HepG2 (cell line): ENCODE data around the gene VAPB. TPM values are rescaled to one million over a fixed set of nuclear protein-coding genes. Genes with fewer than 3 reads are reported as not detected.

Source experiments
- AGO1 ChIP-seq: fragments of 200-400 bp; formaldehyde crosslinking; IDR thresholded peaks from 2 replicates; pipeline ENCODE4 v1.6.1; 2017; ENCODE audit warnings: mild to moderate bottlenecking, low read depth, low read length, moderate library complexity; ENCODE audit not compliant: poor library complexity, severe bottlenecking
- CCDC6 ChIP-seq: sonication (generic); formaldehyde crosslinking; IDR thresholded peaks from 2 replicates; pipeline ENCODE4 v1.8.1; 2022; ENCODE audit warnings: mild to moderate bottlenecking, missing genetic modification reagents, moderate library complexity
- DMAP1 ChIP-seq: IDR thresholded peaks from 2 replicates; pipeline ENCODE4 v1.6.1; 2016
- ELF1 ChIP-seq: sonication (generic); formaldehyde crosslinking; IDR thresholded peaks from 2 replicates; pipeline ENCODE4 v1.4.0; 2020; ENCODE audit warnings: missing genetic modification reagents
- GZF1 ChIP-seq: sonication (generic); formaldehyde crosslinking; IDR thresholded peaks from 2 replicates; pipeline ENCODE4 v1.5.1; 2020; ENCODE audit warnings: mild to moderate bottlenecking, missing genetic modification reagents
- MIXL1 ChIP-seq: IDR thresholded peaks from 2 replicates; pipeline ENCODE4 v1.6.1; 2016
- SALL1 ChIP-seq: sonication (generic); formaldehyde crosslinking; IDR thresholded peaks from 2 replicates; pipeline ENCODE4 v1.8.0; 2022; ENCODE audit warnings: mild to moderate bottlenecking, missing genetic modification reagents
- UBTF ChIP-seq: sonication (generic); formaldehyde crosslinking; IDR thresholded peaks from 2 replicates; pipeline ENCODE4 v1.4.0; 2020; ENCODE audit warnings: mild to moderate bottlenecking, missing genetic modification reagents
- ZNF235 ChIP-seq: sonication (generic); formaldehyde crosslinking; IDR thresholded peaks from 2 replicates; pipeline ENCODE4 v1.8.1; 2023; ENCODE audit warnings: mild to moderate bottlenecking, missing genetic modification reagents, borderline replicate concordance
- ZNF337 ChIP-seq: sonication (generic); formaldehyde crosslinking; IDR thresholded peaks from 2 replicates; pipeline ENCODE4 v1.5.1; 2020; ENCODE audit warnings: missing genetic modification reagents, low read depth, mild to moderate bottlenecking, borderline replicate concordance
- ZNF501 ChIP-seq: sonication (generic); formaldehyde crosslinking; IDR thresholded peaks from 2 replicates; pipeline ENCODE4 v1.5.1; 2020; ENCODE audit warnings: mild to moderate bottlenecking, moderate library complexity, missing genetic modification reagents
- ZNF543 ChIP-seq: sonication (generic); formaldehyde crosslinking; IDR thresholded peaks from 2 replicates; pipeline ENCODE4 v1.4.0; 2020; ENCODE audit warnings: mild to moderate bottlenecking, missing genetic modification reagents
- polyA plus RNA-seq, 8 experiments: library from polyadenylated mRNA; depleted of rRNA in 3 of 8; stranded (reverse) in 7 of 8; unstranded in 1 of 8; fragments of >200 nt; fragmentation: Illumina TruSeq in 4 of 8; extraction: Trizol in 4 of 8; gene quantifications; 2 replicates each; pipeline versions ENCODE4 v1.2.1 to v1.2.3, GENCODE V29; 2011 to 2016; ENCODE audit warnings: low read depth in 4 of 8, missing spikeins in 1 of 8, mixed read lengths in 1 of 8; ENCODE audit not compliant: insufficient read depth in 1 of 8
- total RNA-seq, 5 experiments: library from RNA; depleted of rRNA; stranded (reverse); fragments of >200 nt; fragmentation: Illumina TruSeq; extraction: Trizol; gene quantifications; 2 replicates each; pipeline ENCODE4 v1.2.3, GENCODE V29; 2016; ENCODE audit warnings: low read depth in 1 of 5
- TF ChIP-seq, protein P1 (sequence below): sonication (generic); formaldehyde crosslinking; conservative IDR thresholded peaks from 2 replicates; pipeline ENCODE4 v1.4.0; 2020; ENCODE audit warnings: missing genetic modification reagents
- TF ChIP-seq, protein P2 (sequence below): sonication (generic); formaldehyde crosslinking; IDR thresholded peaks from 2 replicates; pipeline ENCODE4 v1.4.0; 2020; ENCODE audit warnings: missing genetic modification reagents, borderline replicate concordance
- TF ChIP-seq, protein P3 (sequence below): IDR thresholded peaks from 2 replicates; pipeline ENCODE4 v1.4.0; 2020; ENCODE audit warnings: mild to moderate bottlenecking, missing genetic modification reagents

VAPB gene
- total and polyA plus RNA-seq, 2 of the 13 experiments (the other 11 are each of a cell fraction or from before 2014, with no cell fraction given) = 18.6 to 48.5 TPM

DNA sequence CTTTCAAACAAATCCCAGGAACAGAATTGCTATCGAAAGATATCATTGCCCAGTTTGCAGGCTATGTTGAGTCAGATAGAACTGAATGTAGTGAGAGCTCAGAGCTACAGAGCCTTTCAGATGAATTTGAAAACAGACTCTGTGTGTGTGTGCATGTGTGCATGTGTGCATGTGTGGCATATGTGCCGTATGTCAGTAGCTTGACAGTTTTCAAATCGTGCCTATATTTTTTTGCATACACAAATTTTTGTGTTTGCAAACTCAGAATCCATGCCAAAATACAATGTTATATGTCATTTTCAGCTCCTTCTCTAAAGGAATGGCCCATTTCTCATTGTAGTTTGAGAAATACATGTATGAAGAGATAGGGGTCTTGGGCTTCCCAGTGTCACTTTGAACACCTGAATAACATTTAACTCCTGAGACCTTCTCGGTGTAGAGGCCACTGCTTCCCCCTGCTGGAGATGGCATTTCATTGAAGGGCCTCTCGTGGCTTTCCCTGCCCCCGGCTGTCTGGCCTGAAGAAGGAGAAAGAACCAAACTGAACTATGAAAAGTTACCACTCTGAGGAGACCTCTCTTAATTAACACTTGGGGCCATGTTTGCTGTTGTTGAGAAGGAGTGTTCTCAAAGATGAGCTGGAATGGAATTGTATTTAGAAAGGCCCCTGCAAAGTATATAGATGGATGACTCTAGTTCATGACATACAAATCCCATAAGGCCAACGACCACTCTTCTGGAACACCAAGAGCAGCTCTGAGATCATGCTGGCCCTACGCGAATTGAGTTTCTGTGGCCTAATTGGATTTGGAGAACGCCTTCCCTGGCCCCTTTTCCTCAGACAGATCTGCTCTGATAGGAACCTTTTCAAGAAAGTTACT, 58.7 kb downstream of the VAPB start (continued):
- TF ChIP-seq GZF1 = no peak
- TF ChIP-seq, protein P1, sequence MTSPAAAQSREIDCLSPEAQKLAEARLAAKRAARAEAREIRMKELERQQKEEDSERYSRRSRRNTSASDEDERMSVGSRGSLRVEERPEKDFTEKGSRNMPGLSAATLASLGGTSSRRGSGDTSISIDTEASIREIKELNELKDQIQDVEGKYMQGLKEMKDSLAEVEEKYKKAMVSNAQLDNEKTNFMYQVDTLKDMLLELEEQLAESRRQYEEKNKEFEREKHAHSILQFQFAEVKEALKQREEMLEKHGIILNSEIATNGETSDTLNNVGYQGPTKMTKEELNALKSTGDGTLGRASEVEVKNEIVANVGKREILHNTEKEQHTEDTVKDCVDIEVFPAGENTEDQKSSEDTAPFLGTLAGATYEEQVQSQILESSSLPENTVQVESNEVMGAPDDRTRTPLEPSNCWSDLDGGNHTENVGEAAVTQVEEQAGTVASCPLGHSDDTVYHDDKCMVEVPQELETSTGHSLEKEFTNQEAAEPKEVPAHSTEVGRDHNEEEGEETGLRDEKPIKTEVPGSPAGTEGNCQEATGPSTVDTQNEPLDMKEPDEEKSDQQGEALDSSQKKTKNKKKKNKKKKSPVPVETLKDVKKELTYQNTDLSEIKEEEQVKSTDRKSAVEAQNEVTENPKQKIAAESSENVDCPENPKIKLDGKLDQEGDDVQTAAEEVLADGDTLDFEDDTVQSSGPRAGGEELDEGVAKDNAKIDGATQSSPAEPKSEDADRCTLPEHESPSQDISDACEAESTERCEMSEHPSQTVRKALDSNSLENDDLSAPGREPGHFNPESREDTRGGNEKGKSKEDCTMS (CRISPR knock-in tag) = no peak
- TF ChIP-seq, protein P2, sequence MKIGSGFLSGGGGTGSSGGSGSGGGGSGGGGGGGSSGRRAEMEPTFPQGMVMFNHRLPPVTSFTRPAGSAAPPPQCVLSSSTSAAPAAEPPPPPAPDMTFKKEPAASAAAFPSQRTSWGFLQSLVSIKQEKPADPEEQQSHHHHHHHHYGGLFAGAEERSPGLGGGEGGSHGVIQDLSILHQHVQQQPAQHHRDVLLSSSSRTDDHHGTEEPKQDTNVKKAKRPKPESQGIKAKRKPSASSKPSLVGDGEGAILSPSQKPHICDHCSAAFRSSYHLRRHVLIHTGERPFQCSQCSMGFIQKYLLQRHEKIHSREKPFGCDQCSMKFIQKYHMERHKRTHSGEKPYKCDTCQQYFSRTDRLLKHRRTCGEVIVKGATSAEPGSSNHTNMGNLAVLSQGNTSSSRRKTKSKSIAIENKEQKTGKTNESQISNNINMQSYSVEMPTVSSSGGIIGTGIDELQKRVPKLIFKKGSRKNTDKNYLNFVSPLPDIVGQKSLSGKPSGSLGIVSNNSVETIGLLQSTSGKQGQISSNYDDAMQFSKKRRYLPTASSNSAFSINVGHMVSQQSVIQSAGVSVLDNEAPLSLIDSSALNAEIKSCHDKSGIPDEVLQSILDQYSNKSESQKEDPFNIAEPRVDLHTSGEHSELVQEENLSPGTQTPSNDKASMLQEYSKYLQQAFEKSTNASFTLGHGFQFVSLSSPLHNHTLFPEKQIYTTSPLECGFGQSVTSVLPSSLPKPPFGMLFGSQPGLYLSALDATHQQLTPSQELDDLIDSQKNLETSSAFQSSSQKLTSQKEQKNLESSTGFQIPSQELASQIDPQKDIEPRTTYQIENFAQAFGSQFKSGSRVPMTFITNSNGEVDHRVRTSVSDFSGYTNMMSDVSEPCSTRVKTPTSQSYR (CRISPR knock-in tag) = peak; percentile 77
- no peak for TF ChIP-seq ELF1 (CRISPR knock-in tag)
- TF ChIP-seq ZNF543 = no peak
- TF ChIP-seq UBTF (CRISPR knock-in tag) = no peak
- no peak for TF ChIP-seq AGO1
- TF ChIP-seq, protein P3, sequence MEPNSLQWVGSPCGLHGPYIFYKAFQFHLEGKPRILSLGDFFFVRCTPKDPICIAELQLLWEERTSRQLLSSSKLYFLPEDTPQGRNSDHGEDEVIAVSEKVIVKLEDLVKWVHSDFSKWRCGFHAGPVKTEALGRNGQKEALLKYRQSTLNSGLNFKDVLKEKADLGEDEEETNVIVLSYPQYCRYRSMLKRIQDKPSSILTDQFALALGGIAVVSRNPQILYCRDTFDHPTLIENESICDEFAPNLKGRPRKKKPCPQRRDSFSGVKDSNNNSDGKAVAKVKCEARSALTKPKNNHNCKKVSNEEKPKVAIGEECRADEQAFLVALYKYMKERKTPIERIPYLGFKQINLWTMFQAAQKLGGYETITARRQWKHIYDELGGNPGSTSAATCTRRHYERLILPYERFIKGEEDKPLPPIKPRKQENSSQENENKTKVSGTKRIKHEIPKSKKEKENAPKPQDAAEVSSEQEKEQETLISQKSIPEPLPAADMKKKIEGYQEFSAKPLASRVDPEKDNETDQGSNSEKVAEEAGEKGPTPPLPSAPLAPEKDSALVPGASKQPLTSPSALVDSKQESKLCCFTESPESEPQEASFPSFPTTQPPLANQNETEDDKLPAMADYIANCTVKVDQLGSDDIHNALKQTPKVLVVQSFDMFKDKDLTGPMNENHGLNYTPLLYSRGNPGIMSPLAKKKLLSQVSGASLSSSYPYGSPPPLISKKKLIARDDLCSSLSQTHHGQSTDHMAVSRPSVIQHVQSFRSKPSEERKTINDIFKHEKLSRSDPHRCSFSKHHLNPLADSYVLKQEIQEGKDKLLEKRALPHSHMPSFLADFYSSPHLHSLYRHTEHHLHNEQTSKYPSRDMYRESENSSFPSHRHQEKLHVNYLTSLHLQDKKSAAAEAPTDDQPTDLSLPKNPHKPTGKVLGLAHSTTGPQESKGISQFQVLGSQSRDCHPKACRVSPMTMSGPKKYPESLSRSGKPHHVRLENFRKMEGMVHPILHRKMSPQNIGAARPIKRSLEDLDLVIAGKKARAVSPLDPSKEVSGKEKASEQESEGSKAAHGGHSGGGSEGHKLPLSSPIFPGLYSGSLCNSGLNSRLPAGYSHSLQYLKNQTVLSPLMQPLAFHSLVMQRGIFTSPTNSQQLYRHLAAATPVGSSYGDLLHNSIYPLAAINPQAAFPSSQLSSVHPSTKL (CRISPR knock-in tag) = peak; percentile 40; the same call in 1 of the 2 replicates
- TF ChIP-seq SALL1 = 0 out of 2 replicates have a peak, but pooled peaks have one; percentile 17
- no peak for TF ChIP-seq CCDC6 (CRISPR knock-in tag)
- no peak for TF ChIP-seq ZNF235 (CRISPR knock-in tag)
- TF ChIP-seq DMAP1 (CRISPR knock-in tag) = no peak
- TF ChIP-seq ZNF337 (CRISPR knock-in tag) = no peak
- TF ChIP-seq MIXL1 (CRISPR knock-in tag) = 0 out of 2 replicates have a peak, but pooled peaks have one; percentile 46
- peak; percentile 34; the same call in 1 of the 2 replicates for TF ChIP-seq ZNF501 (CRISPR knock-in tag)
